Keratinocyte (primary cell): ENCODE data around the gene EFCAB6. TPM values are rescaled to one million over a fixed set of nuclear protein-coding genes. Genes with fewer than 3 reads are reported as not detected.

Experiments
- DNase-seq: peaks from one replicate; pipeline ENCODE4 v3.0.0-alpha.2; 2011; ENCODE audit warnings: low read depth, missing footprints, low spot score
- FAIRE-seq: peaks from 2 replicates; lab custom pipeline; 2011; peaks lifted over from hg19 to GRCh38; lab: Jason Lieb, UNC
- H2AFZ ChIP-seq: 2 replicates; pipeline ENCODE4 v1.6.0; 2012; ENCODE audit warnings: low read length, control low read depth, inconsistent platforms; ENCODE audit not compliant: control insufficient read depth
- H3K27ac ChIP-seq: 2 replicates; pipeline ENCODE4 v1.5.1; 2011; ENCODE audit warnings: low read length; ENCODE audit not compliant: control insufficient read depth, insufficient read depth
- H3K27me3 ChIP-seq: 3 replicates; pipeline ENCODE4 v1.6.0; 2011; ENCODE audit warnings: low read length; ENCODE audit not compliant: control insufficient read depth, insufficient read depth; ENCODE audit errors: extremely low read depth
- H3K36me3 ChIP-seq, 2 experiments: 2 replicates in 1 of 2; 3 replicates in 1 of 2; pipeline ENCODE4 v1.5.1; 2011; ENCODE audit warnings: low read length in 2 of 2, mild to moderate bottlenecking in 1 of 2; ENCODE audit not compliant: control insufficient read depth in 2 of 2, insufficient read depth in 2 of 2; ENCODE audit errors: extremely low read depth in 1 of 2
- H3K4me1 ChIP-seq: 3 replicates; pipeline ENCODE4 v1.5.1; 2011; ENCODE audit warnings: low read length; ENCODE audit not compliant: control insufficient read depth, insufficient read depth; ENCODE audit errors: extremely low read depth
- H3K4me2 ChIP-seq: 3 replicates; pipeline ENCODE4 v1.6.0; 2011; ENCODE audit warnings: low read depth, low read length; ENCODE audit not compliant: control insufficient read depth, insufficient read depth; ENCODE audit errors: extremely low read depth
- H3K4me3 ChIP-seq, 3 experiments: fragments of 200-600 bp in 1 of 3; sonication (generic) in 1 of 3; 2 replicates in 2 of 3; 3 replicates in 1 of 3; pipeline ENCODE4 v1.5.1; 2011 to 2016; ENCODE audit warnings: low read length in 3 of 3, mild to moderate bottlenecking in 3 of 3, control low read depth in 2 of 3, inconsistent platforms in 1 of 3, low read depth in 1 of 3, mixed read lengths in 1 of 3, mixed run types in 1 of 3, moderate library complexity in 1 of 3; ENCODE audit not compliant: control insufficient read depth in 2 of 3, insufficient read depth in 2 of 3; ENCODE audit errors: extremely low read depth in 1 of 3
- H3K79me2 ChIP-seq: 2 replicates; pipeline ENCODE4 v1.6.0; 2012; ENCODE audit warnings: low read length; ENCODE audit not compliant: control insufficient read depth, insufficient read depth
- H3K9ac ChIP-seq: 3 replicates; pipeline ENCODE4 v1.6.0; 2011; ENCODE audit warnings: low read length; ENCODE audit not compliant: control insufficient read depth, insufficient read depth; ENCODE audit errors: extremely low read depth
- H3K9me1 ChIP-seq: 3 replicates; pipeline ENCODE4 v1.6.0; 2011; ENCODE audit warnings: low read length; ENCODE audit not compliant: control insufficient read depth, insufficient read depth; ENCODE audit errors: extremely low read depth
- H3K9me3 ChIP-seq: 2 replicates; pipeline ENCODE4 v1.5.1; 2012; ENCODE audit warnings: low read depth, low read length; ENCODE audit not compliant: control insufficient read depth
- H4K20me1 ChIP-seq: 3 replicates; pipeline ENCODE4 v1.6.0; 2011; ENCODE audit warnings: low read length; ENCODE audit not compliant: control insufficient read depth, insufficient read depth; ENCODE audit errors: extremely low read depth
- EZH2 ChIP-seq: IDR thresholded peaks from one replicate; pipeline ENCODE4 v1.6.1; 2012; ENCODE audit warnings: inconsistent platforms, mild to moderate bottlenecking, low read length, moderate library complexity
- dilution Hi-C: fragments of 300-500 bp; cut with MboI; formaldehyde crosslinking; loops from one replicate; pipeline ENCODE4 v1.7.0; 2020; ENCODE audit warnings: low sequenced_read_pairs; ENCODE audit not compliant: extremely low pct_ligation_motif_present
- polyA plus RNA-seq, 5 experiments: library from polyadenylated mRNA; depleted of rRNA in 3 of 5; stranded (reverse) in 3 of 5; stranded (forward) in 1 of 5; unstranded in 1 of 5; fragments of >200 nt; gene quantifications; 1 replicate in 1 of 5; 2 replicates in 3 of 5; 3 replicates in 1 of 5; pipeline versions ENCODE4 v1.2.1 to v1.2.3, GENCODE V29; 2011 to 2012; ENCODE audit warnings: missing spikeins in 2 of 5, low read depth in 1 of 5, low replicate concordance in 1 of 5
- TF ChIP-seq, protein P1 (sequence below), 3 experiments: IDR thresholded peaks in 1 of 3; conservative IDR thresholded peaks in 1 of 3; optimal IDR thresholded peaks in 1 of 3; 2 replicates in 2 of 3; 3 replicates in 1 of 3; pipeline versions ENCODE3 to v1.5.1; 2011; ENCODE audit warnings: low read length in 3 of 3, mild to moderate bottlenecking in 3 of 3, moderate library complexity in 2 of 3, control low read depth in 1 of 3, inconsistent platforms in 1 of 3; ENCODE audit not compliant: insufficient read depth in 2 of 3; ENCODE audit errors: extremely low read depth in 1 of 3

Gene EFCAB6
- polyA plus RNA-seq, 1 donor (not counting 4 experiments of a cell fraction or from before 2014, with no cell fraction given), result 0.18 TPM

DNA sequence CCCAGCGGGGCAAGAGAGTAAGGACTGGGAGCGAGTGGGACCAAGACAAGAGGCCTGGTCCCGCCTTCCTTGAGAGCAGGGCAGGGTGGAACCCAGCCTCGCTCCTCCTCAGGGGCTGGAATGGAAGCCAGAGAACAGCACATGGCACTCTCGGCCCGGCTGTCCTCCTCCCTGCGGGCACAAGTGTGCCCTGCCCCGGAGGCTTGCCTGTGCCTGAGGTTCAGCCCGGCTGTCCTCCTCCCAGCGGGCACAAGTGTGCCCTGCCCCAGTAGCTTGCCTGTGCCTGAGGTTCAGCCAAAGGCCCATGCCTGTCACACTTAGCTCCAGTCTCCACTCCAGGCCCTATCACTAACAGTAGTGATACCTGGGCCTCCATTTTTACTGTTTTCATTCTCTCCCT is 26.1 kb upstream of the EFCAB6 start:
- no peaks in the 10 kb centered on the region for H3K27me3 ChIP-seq
- no peaks in the 10 kb centered on the region for H3K36me3 ChIP-seq
- H3K4me3 ChIP-seq, result no peak overlapping the region
- dilution Hi-C loops, result no loop called here
- H3K4me2 ChIP-seq, result no peak overlapping the region
- H2AFZ ChIP-seq, result no peak overlapping the region
- no peak overlapping the region for H3K27ac ChIP-seq
- no peaks in the 10 kb centered on the region for H3K9me1 ChIP-seq
- H3K9me3 ChIP-seq, result no peaks in the 10 kb centered on the region
- H3K4me1 ChIP-seq, result no peaks in the 10 kb centered on the region
- no peak for FAIRE-seq
- no peak for DNase-seq
- no peaks in the 10 kb centered on the region for H3K79me2 ChIP-seq
- TF ChIP-seq, protein P1, sequence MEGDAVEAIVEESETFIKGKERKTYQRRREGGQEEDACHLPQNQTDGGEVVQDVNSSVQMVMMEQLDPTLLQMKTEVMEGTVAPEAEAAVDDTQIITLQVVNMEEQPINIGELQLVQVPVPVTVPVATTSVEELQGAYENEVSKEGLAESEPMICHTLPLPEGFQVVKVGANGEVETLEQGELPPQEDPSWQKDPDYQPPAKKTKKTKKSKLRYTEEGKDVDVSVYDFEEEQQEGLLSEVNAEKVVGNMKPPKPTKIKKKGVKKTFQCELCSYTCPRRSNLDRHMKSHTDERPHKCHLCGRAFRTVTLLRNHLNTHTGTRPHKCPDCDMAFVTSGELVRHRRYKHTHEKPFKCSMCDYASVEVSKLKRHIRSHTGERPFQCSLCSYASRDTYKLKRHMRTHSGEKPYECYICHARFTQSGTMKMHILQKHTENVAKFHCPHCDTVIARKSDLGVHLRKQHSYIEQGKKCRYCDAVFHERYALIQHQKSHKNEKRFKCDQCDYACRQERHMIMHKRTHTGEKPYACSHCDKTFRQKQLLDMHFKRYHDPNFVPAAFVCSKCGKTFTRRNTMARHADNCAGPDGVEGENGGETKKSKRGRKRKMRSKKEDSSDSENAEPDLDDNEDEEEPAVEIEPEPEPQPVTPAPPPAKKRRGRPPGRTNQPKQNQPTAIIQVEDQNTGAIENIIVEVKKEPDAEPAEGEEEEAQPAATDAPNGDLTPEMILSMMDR (optimal IDR thresholded peaks at IDR 0.05 in 1 of 3, IDR thresholded peaks at IDR 0.05 in 1 of 3, conservative IDR thresholded peaks at IDR 0.05 in 1 of 3; ENCODE audit: extremely low read depth in 1 of 3, insufficient read depth in 2 of 3, low read length in 3 of 3), result no peak
- no peak for TF ChIP-seq EZH2
- H4K20me1 ChIP-seq, result no peaks in the 10 kb centered on the region
- H3K9ac ChIP-seq, result no peak overlapping the region

DNA sequence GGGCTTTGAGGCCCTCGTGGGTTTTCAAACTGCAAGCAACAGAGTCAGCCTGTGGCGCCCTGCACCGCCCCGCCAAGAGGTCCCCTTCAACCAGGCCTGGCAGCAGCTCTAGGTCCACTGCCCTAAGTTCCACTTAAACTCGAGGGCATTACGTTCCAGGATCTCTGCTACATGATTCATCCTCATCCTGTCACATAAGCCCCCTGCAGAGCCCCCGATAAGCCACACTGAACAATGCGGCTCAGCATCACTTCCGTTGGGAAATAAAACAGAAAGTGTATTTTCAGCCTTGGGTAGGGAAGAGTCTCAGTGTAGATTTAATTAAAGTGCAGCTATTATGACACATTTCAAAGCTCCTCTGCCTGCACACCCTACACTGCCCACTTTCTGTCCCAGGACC is 25.6 kb upstream of the EFCAB6 start:
- Histone ChIP-seq H3K27ac (no peak overlapping the region), H3K27me3 (no peaks in the 10 kb centered on the region), H3K9me3 (no peaks in the 10 kb centered on the region), H3K9ac (no peak overlapping the region), H3K36me3 (no peaks in the 10 kb centered on the region), H3K9me1 (no peaks in the 10 kb centered on the region), H4K20me1 (no peaks in the 10 kb centered on the region), H3K4me1 (no peaks in the 10 kb centered on the region), H2AFZ (no peak overlapping the region), H3K79me2 (no peaks in the 10 kb centered on the region), H3K4me2 (no peak overlapping the region), H3K4me3 (no peak overlapping the region)
- TF ChIP-seq, protein P1 (optimal IDR thresholded peaks at IDR 0.05 in 1 of 3, IDR thresholded peaks at IDR 0.05 in 1 of 3, conservative IDR thresholded peaks at IDR 0.05 in 1 of 3; ENCODE audit: extremely low read depth in 1 of 3, insufficient read depth in 2 of 3, low read length in 3 of 3), result no peak
- TF ChIP-seq EZH2, result no peak
- dilution Hi-C loops, result no loop called here
- FAIRE-seq (no peak), DNase-seq (no peak)
